PFSK-1 (cell line): ENCODE results near the gene LPCAT3.

Experiments used
- FOXP2 ChIP-seq: optimal IDR thresholded peaks from 2 replicates; pipeline ENCODE3; 2011; ENCODE audit warnings: borderline replicate concordance, control low read depth, inconsistent platforms; ENCODE audit not compliant: insufficient read depth; ENCODE audit errors: extremely low read length, extremely low read depth
- POLR2AphosphoS5 ChIP-seq: IDR thresholded peaks from 2 replicates; pipeline ENCODE4 v1.6.1; 2012; ENCODE audit warnings: low read depth, mild to moderate bottlenecking, control low read depth, low read length, moderate library complexity
- REST ChIP-seq, 2 experiments: IDR thresholded peaks; 2 replicates each; pipeline versions ENCODE4 v1.6.1 to v1.8.0; 2011 to 2012; ENCODE audit warnings: low read depth in 2 of 2, low read length in 2 of 2, control low read depth in 1 of 2, inconsistent platforms in 1 of 2, mild to moderate bottlenecking in 1 of 2, moderate library complexity in 1 of 2; ENCODE audit not compliant: insufficient read depth in 1 of 2
- SIN3A ChIP-seq: IDR thresholded peaks from 2 replicates; pipeline ENCODE4 v1.6.1; 2012; ENCODE audit warnings: mild to moderate bottlenecking, low read length, moderate library complexity, borderline replicate concordance; ENCODE audit not compliant: insufficient read depth
- TAF1 ChIP-seq: IDR thresholded peaks from 2 replicates; pipeline ENCODE4 v1.6.1; 2012; ENCODE audit warnings: low read length, control low read depth, borderline replicate concordance; ENCODE audit not compliant: insufficient read depth

GRCh38 chr12:6965026-6965661, 53.1 kb downstream of the LPCAT3 start:
- no peak for TF ChIP-seq REST (IDR thresholded peaks at IDR 0.05; ENCODE audit: insufficient read depth in 1 of 2, low read depth in 2 of 2, low read length in 2 of 2)
- peak; percentile 37; the same call in 1 of the 2 replicates for TF ChIP-seq SIN3A
- TF ChIP-seq TAF1: peak; percentile 5; the same call in 1 of the 2 replicates
- peak; percentile 52; the same call in 1 of the 2 replicates for TF ChIP-seq POLR2AphosphoS5
- TF ChIP-seq FOXP2: no peak
